HG02571 (cell line): ENCODE results near the gene ZIC2.
"Not testable (repeated sequence)": the region's sequence is repeated elsewhere in the genome, so short reads cannot be mapped to it uniquely, and the experiment has no call there.

Source experiments
- ATAC-seq: cut with Tn5 transposase; IDR thresholded peaks from one replicate; pipeline ENCODE4 v1.9.1; 2021; ENCODE audit warnings: mild to moderate bottlenecking, moderate library complexity; ENCODE audit not compliant: unreplicated experiment

The ZIC2 gene

DNA sequence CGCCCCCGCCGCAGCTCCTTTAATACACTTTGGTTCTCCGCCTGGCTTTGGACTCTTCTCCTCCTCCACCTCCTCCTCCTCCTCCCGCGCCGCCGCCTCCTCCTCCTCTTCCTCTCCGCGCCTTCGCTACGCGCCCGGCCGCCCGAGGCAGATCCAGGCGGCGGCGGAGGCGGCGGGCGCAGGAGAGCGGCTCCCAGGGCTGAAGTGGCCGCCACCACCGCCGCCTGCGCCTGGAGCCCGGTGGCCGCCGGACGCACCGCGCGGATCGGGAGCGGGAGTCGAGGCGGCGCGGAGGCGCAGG, at the start of gene ZIC2:
Gene ZIC2 (plus strand): TSS at position 50 of the 301 bp plus-strand sequence. CDS start 281 bp downstream, outside the sequence.
- ATAC-seq = no peak

DNA sequence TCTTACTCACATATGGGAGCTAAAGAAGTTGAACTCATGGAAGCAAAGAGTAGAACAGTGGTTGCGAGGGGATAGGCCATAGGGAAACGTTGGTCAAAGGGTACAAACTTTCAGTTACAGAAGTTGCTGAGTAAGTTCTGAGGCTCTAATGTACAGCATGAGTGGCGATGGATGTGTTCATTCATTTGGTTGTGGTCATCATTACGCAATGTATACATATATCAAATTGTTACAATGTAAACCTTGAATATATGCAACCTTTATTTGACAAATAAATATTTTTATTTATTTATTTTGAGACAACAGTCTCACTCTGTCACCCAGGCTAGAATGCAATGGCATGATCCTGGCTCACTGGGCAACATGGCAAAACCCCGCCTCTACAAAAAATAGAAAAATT, 48.7 kb upstream of the ZIC2 start:
- ATAC-seq = no peak

DNA sequence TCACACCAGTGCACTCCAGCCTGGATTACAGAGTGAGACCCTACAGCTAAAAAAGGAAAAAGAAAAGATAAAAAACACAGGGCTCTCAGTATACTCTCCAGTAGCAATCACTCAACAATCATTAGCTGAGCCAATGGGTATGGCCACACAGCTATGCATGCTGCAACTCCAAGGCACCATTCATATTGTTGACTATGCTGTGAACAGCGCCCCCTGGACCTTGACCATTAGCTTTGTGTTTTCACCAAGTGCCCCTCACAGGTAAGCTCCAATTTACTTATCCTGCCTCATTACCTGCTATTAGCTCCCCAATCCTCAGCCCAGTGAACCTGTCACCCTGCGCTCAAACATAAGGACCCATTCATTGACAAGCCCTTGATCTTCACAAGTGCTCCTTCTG, 45.8 kb upstream of the ZIC2 start:
- no peak for ATAC-seq

DNA sequence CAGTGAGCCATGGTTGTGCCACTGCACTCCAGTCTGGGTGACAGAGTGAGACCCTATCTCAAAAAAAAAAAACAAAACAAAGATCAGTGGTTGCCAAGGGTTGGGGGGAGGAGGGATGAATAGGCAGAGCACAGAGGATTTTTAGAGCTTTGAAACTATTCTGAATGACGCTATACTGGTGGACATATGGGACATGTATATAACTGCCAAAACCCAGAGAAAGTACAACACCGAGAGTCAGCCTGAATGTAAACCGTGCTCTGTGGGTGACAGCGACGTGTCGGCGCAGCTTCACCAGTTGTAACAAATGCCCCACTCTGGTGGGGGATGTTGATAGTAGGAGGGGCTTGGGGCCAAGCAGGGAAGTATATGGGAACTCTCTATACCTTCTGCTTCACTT, 42.9 kb upstream of the ZIC2 start:
- ATAC-seq = no peak

DNA sequence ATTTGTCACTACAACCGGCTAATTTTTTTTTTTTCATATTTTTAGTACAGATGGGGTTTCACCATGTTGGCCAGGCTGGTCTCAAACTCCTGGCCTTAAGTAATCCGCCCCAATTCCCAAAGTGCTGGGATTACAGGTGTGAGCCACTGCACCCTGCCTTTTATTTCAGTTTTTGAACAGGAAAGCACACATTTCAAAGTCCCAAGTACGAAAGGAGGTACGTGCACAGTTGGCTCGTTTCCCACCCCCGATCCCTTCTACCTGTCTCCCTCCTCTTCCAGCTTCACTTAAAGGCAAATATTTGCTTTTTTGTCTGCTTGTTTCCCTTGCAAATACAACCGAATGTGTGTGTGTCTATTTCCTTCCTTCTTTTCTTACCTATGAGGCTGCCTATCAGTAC, 40.5 kb upstream of the ZIC2 start:
- no peak for ATAC-seq

DNA sequence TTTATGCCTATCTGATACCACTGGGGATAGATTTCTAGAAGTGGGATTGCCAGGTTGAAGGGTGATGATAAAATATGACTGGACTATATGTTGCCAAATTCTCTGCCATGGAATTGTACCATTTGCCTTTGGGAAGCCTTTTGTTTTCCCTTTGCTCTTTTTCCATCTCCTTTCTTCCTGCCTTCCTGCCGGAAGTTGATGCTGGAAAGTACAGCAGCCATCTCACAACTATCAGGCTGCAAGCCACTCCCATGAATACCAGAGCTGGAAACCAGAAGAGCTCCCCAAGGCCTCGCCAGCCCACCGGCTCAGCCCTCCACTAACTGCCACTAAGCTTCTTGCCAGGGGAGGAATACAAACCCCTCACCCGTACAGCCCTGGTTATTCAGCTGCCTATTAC, 39.7 kb upstream of the ZIC2 start:
- ATAC-seq = no peak

DNA sequence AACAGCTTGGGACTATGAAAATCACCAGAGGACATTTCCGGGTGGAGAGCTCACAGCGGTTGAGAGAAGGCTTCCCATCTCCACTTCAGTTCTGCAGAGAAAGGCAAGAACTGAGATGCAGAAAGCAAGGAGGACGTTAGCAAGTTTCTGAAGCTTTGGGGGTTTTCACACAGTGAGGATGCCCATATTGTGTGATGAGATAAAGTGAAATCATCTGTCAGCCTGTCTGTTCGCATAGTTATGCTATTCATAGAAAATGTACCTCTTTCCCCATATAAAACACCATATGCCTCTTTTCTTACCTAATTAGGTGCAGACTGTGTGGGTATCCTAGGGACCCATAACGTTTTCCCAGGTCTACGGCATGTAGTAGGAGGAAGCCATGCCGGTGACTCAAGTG, 37.5 kb upstream of the ZIC2 start:
- ATAC-seq = no peak

DNA sequence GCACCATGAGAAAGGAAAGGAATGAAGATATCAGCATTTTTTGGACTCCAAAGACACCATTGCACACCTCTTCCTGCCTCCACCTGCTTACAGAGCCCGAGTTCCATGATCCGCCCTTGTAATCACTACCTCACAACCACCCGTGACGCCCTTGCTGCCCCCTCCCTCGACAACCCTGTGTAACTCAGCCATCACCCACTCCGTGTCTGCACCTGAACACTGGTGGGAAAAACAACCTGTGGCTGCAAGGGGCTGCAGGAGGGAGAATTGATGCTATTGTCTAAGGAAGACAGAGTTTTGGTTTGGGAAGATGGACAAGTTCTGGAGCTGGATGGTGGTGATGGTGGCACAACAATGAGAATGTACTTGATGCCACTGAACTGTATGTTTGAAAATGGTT, 37.0 kb upstream of the ZIC2 start:
- no peak for ATAC-seq

DNA sequence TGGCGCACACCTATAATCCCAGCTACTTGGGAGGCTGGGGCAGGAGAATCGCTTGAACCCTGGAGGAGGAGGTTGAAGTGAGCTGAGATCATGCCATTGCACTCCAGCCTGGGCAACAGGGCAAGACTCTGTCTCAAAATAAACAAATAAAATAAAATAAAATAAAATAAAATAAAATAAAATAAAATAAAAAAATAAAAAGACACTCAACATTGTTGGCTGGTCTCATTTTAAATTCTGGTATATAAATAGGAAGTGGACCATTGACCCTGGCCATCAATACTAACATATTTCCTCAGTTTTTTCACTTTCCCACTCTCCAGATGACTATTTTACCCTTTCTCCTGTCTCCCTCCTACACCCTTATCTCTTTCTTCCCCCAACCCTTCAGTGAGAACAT, 36.1 kb upstream of the ZIC2 start:
- ATAC-seq = not testable (repeated sequence)

DNA sequence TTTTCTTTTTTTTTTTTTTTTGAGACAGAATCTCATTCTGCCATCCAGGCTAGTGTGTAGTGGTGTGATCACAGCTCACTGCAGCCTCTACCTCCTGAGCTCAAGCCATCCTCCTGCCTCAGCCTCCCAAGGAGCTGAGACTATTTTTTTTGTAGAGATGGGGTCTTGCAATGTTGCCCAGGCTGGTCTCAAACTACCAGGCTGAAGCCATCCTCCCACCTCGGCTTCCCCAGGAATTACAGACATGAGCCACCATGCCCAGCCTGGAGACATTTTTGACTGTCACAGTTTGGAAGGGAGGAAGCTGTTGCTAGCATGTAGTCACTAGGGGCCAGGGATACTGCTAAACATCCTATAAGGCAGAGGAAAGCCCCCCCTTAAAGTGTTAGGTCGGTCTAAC, 33.9 kb upstream of the ZIC2 start:
- no peak for ATAC-seq

DNA sequence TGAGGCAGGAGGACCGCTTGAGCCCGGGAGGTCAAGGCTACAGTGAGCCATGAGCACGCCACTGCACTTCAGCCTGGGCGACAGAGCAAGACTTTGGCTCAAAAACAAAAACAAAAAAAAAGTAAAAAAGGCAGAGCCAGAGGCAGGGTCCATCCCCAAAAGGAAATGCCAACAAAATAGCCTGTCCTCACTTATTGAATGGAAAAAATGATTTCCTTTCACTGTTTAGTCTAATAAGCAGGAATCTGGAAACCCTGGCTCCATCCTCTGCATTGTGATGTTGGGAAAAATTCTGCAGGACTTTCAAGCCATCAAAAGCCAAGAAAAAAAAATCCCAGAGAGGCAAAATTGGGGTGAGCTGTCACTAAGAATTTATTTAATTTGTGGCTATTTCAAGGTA, 33.2 kb upstream of the ZIC2 start:
- no peak for ATAC-seq

DNA sequence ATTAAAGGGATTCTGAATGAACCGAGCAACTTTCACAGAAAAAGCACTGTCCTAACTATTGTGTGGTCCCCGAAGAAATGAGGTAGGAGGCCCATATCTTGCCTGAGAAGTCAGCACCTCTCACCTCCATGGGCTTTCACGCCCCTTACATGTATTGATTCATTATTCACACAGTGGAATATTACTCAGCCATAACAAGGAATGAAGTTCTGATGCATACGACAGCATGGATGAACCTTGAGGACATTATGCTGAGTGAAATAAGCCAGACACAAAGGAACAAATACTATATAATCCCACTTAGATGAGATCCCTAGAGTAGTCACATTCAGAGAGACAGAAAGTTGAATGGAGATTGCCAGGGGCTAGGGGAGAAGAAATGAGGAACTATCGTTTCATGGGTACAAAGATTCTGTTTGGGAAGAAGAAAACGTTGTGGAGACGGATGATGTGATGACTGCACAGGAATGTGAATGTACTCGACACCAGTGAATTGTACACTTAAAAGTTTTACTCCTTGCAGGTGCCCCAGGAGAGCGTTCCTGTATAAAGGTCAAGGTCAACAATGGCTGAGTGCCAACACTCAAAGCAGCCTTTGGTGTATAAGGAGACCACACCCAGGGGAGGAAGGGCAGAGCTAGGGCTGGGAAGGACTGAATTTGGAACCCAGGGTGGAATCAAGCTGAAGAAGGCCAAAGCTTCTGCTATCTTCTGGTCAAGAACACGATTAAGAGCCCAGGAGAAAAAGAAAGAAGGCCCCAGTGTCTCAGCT, 32.5 kb upstream of the ZIC2 start:
- ATAC-seq = no peak

DNA sequence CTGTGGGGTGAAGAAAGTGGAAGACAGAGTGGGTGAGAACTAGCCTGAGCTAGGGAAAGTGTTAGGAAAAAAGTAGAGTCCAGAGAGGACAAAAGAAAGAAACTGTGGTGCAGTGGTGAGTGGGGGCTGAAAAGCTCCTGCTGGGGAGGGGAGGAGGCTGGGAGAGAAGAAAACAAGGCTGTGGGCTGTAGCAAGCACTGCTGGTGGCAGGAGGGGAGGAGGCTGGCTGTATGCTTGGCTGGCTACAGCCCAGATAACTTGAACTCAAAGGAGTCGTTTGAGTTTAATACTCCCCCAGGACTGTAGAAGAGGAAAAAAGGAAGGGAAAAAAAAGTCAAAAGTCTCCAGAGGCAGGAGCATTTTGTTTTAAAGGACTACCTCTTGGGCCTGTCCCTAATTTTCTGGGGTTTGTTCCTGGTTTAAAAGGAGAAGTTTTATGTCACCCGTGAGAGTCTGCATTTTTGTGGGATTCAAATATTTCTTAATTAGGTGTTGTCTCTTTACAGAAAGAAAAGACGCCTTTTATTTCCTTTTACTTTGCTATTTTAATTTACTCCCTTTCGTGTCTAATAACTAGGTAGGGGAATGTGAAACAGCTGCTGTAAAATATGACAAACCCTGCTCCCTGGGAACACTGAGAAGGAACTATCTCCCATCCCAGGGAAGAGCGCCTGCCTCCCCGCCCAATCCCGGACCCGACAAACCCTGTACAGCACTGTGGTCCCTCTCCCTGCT, 31.7 kb upstream of the ZIC2 start:
- ATAC-seq = no peak

DNA sequence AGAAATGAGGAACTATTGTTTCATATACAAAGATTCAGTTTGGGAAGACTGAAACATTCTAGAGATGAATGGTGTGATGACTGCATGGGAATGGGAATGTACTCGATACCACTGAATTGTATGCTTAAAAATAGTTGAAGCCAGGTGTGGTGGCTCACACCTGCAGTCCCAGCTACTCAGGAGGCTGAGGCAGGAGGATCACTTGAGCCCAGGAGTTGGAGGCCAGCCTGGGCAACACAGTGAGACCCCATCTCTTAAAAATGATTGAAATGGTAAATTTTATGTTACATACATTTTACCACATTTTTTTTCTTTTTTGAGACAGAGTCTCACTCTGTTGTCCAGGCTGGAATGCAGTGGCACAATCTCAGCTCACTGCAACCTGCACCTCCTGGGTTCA, 29.9 kb upstream of the ZIC2 start:
- not testable (repeated sequence) for ATAC-seq

DNA sequence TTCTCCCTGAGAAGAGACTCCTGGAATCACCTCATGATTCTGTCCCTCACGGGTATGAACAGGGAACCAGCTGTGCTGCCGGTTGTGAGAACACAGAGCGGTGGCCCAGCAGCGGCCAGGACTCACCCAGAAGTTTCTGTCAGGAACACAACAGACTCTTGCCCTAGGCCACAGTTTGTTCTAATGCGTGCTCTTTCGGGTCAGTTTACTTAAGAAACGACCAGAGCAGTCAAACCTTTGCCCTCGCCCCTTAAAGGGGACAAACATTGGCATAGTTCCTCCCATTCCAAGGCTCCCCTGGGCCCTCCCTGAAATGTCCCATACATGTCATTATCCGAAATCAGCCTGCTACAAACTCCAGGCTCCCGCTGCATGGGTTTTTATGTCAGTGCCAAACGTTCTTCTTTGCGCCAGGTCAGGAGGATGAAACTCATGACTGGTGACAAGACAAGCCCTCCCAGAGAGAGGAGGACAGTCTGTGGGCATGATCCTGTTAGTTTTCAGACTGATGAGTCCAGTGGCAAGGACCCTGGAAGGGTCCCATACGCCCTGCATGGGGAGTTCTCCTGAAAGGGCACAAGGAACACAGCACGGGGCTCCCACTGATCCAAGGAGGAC, 28.3 kb upstream of the ZIC2 start:
- no peak for ATAC-seq

DNA sequence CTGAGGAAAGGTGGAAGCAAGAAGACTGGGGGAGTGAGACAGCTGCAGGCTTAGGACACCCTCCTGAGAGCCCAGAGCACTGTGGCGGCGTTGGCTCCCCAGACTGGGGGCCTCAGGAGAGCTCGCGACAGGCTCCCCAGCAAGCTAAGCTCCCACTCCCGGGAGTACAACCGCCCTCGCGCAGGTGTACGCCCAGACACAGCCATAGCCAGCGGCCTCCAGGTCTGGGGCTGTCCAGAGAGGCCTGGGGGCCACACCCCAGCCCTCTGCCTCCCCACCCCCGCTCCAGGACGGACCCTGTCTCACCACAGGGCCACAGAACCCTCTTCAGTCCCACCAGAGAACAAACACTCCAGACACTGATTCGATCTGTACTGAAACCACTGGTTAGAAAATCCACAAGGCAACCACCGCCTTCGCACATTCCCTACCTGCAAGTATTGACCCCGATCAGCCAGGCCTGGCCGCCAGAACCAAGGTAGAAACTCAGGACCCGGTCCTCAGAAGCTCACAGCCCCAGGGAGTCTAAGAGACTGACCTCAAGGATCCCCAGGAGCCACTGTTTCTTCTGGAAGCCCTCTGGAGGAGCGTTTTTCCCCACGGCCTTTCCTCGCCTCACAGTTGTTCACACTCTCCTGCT, 26.4 kb upstream of the ZIC2 start:
- no peak for ATAC-seq

DNA sequence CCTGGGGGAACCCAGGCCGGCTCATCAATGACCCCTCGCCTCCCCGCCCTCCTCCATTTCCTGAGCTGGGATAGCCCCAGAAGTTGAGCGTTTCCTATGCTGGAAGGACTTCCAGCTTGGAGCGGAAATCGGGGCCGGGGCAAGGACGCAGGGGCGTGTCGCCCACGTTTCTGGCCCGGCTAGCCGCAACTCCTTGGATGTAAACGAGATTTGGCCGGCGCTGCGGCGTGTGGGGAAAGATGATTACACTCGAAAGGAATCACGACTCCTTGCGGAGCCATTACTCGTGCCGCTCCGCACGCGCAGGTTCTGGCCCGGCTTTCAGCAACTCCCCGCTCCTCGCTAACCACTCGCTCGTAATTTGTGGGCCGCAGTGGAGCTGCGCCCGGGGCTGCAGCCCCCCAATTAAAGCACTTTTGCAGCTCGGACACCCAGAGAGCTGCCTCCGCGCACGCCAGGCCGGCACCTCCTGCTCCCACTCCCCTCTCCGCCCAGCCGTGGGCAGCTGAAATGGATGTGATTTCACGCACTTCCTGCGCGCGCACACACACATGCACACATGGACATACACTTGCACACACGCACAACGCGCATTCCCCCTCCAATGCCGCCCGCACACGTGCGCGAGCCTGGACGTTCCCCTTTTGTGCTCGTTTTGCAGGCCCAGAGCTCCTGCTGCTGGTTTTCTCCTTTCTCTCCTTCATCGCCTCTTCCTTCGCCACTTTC, 25.7 kb upstream of the ZIC2 start:
- no peak for ATAC-seq

DNA sequence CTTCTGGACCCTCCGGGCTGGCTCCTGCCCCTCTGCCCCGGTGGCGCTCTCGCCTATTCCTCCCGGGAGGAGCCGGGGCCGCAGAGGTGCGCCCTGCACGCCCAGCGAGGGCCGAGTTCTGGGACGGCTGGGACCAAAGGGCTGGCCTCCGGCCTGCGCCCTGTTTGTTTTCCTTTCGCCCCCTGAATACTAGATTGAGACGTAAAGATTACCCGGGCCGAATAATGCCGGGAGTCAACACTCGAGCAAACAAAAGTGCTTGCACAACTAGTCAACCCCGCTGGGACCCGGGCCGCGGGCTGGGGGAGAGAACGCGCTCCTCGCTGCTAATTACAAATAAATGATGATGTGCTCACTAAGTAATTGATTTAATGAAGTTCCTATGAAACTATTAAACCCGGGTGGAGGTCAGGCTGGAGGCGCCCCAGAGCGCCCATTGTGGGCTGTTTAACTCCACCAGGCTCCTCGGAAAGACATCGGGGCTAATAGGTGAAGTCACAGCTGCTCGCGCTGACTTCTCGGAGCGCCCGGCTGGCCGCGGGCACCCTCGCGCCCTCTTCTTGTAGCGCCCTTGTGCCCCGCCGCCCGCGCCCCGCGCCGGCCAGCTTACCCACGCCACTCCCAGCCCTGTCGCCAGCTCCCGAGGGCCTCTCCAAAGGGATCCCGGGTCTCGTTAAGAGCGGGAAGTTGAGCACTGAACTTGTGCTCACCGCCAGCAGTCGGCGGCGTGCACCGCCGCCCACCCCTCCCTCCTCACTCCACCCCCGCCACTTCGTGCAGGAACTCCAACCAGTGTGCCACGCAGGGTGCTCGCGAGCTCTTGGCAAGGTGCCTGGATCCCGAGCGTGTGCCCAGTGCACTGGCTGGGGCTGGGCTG, 24.9 kb upstream of the ZIC2 start:
- no peak for ATAC-seq

DNA sequence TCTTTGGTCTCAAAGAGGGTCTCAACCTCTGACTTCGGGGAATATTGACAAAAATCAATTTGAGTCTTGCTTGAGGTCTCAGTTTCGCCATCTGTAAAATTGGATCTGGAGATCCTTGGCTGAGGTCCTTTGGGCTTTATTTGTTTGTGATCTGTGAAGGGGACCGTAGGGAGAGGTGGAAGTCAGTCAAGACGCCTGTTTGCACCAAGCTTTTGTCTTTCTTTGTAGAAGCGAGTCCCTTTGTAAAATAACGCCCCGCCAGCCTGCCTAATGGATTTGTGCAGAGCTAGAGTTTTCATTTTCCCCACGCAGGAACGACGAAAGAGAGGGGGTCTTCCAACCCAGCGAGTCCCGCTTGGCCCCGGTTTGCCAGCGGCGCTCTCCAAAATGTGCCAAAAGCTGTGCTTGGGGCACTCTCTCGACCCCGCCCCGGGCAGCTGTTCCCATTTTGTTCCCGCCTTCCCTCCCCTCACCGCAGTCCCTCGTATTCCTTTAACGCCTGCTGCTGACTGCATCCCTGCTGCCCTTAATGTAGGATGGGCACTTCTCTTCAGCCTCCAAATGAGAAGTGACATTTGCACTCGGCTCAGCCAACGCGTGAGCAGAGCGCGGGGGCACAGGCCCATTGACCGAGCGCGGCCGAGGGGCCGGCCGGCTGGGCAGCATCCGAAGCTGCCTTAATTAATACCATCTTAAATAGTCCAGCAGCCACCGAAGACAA, 23.0 kb upstream of the ZIC2 start:
- no peak for ATAC-seq

DNA sequence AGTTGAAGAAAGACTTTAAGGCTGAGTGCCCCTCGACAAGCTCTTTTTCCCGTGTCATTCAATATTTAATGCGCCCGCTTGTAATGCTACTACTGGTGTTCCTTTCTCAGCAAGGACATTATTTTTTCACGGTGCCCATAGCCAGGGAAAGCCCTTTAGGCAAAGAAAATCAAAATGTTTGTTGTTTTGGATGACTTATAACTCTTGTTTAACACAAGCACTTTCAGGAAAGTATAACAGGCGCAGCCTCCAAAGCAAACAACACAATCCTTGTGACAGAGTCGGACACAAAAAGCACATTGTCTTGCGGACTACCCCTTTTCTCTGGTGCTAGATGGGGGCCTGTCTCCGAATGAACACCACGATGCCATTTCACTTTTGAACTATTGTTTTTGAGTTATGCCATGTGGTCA, 22.5 kb upstream of the ZIC2 start:
- no peak for ATAC-seq
